Stimulated activated CD8-positive, alpha-beta memory T cell treated with anti-CD3 and anti-CD28 coated beads, Interleukin-4, amount 100 ng/mL, for 4 hours (primary cell): ENCODE results near the gene ZMYM1.
A peak's percentile ranks its signal among the peaks of the same experiment; 100 is the strongest.
"Not testable (repeated sequence)": the region's sequence is repeated elsewhere in the genome, so short reads cannot be mapped to it uniquely, and the experiment has no call there.

Experiments used
- DNase-seq, 2 donors: peaks; one replicate each; pipeline ENCODE4 v3.0.0-alpha.2; 2020; ENCODE audit warnings: low read depth in 2 of 2, low spot score in 1 of 2

The ZMYM1 gene

DNA sequence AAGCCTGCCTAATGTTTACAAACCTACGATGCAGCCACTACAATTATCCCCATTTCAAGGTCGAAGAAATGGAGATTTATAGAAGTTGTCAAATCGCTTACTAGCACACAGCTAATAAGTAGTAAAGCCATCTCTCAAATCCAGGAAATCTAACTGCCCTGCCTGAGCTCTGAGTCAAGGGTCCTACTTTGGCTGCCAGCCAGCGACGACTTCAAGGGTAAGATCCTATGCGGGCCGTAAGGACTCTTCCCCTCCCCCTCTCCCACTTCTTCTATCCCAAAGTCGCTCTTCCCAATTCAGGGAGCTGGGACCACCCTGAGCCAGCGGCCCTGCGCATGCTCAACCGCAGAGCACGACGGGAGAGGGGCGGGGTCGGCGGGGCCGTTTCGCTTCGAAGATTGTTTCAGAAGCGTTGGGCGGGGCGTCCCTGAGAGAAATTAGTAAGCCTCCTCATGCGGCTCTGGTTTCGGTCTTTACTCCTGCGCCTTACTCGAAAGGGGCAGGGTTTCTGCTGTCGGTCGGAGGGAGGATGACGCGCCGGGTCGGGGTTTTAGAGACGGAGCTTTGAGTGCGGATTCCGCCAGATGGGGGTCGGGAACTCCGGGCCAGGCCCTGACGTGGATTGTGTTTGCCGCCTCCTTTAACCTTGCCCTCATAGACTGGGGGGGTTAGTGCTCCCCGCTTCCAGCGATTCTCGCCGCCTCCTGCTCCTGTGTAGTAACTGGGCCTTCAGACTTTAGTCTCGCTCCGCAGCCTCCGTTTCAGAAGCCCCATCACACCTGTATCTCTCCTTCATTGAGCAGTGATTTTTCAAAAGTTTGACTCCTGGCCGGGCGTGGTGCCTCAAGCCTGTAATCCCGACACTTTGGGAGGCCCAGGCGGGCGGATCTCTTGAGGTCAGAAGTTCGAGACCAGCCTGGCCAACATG, at the start of gene ZMYM1:
ZMYM1 (plus strand) TSS at position 383 of the 928 bp plus-strand sequence. CDS start 14,603 bp downstream, outside the sequence.
- DNase-seq = peak; percentile 68 to 72

DNA sequence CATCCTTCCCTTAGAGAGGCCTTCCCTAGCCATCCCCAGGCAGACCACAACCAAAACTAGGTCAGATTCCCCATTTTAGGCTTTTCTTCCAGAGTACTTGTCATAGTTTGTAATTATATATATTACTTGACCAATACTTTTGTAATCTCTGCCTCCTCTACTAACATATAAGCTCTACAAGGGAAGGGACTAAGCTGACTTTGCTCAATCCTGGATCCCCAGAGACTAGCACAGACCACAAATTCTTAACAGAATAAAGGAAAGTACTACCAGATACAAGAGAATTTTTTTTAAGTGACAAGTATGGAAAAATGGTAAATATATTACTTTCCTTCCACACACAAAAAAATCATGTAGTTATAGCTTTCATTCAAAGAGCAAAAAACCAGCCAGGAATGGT, 49.4 kb upstream of the ZMYM1 start:
- no peak for DNase-seq

DNA sequence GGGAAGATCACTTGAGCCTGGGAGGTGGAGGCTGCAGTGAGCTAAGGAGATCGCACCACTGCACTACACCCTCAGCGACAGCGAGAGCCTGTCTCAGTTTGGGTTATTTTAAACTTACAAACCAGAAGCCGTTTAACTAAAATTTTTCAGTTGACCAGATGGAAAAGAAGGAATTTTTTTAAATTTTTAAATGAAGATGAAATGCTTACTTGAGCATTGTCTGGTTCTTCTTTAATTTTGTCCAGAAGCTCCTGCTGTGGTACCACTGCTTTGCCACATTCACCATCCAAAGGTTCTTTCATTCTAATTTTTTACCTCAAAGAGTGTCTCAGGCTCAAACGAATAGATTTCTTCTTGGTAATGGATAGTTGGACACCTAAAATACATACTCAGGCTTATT, 48.8 kb upstream of the ZMYM1 start:
- DNase-seq = no peak

DNA sequence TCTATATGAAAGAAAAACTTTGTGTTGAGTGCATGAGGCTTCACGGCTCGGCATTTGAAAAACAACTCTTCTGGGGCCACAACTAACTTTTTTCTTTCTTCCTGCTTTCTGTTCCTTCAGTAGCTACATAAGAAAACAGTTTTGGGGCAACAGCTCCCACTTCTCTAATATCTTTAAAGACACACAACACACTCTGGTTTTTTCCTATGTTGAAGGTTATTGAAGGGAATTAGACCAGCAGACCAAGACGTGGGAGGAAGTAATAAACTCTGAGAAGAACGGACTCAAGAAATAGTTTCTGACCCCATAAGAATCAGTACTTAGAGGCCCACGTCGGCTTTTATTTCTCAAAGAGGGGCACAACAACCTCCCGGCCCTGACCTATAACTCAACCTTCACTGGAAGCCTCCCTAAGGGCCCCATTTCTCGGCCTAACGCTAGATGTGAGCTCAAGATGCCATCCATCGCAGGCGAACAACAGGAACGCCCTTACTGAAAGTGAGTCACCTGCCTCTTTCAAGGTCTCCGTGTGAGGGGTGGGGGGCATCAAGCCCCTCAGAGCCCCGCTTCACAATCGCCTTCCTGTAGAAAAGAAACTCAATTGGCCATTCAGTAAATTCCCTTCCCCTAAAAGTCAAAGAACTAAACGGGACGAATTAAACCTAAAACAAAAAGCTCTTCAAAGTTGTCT, 48.3 kb upstream of the ZMYM1 start:
- peak in 1 of 2 donors; percentile 25 for DNase-seq

DNA sequence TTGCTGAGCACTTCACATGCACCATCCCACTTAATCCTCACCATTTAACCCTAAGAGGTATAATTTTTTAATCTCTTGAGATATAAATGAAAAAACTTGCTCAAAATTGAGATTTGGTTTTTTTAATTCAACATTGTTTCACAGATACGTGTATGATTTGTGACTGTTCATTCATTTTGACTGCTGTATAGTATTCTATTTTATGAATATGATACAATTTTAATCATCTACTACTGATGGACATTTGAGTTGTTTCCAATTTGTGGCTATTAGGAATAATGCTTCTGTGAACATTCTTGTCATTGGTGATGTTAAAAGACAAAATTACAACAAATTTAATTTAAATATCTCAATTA, 46.8 kb upstream of the ZMYM1 start:
- no peak for DNase-seq

DNA sequence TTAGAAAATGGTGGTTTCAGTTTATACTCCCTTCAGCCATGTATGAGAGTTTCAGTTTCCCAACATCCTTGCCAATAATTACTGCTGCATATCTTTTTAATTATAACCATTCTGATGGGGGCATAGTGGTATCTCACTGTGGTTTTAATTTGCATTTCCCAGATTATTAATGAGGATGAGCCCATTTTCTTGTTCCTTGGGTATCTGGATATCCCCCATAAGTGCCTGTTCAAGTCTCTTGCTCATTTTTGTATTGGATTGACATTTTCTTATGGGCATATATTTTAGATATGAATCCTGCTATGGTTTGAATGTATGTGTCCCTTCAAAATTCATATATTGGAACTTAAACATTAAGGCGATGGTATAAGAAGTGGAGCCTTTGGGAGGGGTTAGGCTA, 45.8 kb upstream of the ZMYM1 start:
- no peak for DNase-seq

DNA sequence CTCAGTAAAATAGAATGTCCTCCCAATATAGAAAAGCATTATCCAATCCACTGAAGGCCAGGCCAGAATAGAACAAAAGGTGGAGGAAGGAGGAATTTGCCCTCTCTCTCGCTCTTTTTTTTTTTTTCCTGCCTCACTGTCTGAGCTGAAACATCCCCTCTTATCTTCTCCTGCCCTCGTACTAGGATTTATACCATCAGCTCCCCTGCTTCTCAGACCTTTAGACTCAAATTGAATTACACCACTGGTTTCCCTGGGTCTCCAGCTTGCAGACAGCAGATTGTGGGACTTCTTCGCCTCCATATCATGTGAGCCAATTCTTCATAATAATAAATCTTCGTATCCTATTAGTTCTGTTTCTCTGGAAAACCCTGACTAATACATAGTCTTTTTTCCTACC, 42.6 kb upstream of the ZMYM1 start:
- no peak for DNase-seq

DNA sequence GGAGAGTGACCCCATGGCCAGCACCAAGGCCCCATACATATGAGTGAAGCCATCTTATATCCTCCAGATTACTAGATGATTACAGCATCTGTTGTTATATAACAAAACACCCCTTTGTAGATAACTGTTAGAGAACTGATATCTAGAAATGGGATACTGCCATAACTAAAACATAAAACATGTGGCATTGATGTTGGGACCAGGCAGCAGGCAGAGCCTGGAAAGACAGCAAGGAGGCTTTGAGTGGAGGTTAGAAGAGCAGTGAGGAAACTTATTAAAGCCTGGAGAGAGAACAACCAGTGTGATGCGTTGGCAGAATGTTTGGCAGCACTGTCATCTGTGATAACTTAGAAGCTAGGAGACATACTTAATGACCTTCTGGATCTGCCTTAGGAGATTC, 42.0 kb upstream of the ZMYM1 start:
- no peak for DNase-seq

DNA sequence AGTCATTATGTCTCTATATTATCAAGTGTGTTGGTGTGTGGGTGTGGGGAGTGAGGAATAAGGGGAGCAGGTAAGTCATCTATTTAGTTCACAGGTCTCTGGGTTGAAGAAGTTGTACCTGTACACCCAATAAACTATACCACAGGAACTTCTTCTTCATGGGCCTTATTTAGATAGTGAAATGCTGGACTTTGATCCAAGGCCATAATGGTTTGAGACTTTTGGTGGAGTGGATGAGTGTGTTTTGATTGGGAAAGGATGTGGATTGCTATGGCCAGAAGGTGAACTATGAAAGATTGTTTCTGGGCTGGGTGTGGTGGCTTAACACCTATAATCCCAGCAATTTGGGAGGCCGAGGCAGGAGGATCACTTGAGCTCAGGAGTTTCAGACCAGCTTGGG, 40.5 kb upstream of the ZMYM1 start:
- DNase-seq = no peak

DNA sequence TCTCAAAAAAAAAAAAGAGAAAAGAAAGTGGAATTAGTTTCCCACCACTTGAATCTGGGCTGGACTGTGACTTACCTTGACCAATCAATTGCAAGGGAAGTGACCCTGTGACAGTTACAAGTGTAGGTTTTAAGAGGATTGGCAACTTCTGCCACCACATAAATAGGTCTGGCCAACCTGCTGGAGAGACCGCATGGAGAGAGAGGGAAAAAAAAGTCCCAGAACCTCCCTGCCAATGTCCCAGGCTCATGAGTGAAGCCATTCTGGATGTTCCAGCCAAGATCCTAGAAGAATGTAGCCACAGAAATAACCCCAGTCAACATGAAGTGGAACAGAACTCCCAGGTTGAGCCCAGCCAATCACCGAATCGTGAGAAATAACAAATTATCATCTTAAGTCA, 35.7 kb upstream of the ZMYM1 start:
- DNase-seq = no peak

DNA sequence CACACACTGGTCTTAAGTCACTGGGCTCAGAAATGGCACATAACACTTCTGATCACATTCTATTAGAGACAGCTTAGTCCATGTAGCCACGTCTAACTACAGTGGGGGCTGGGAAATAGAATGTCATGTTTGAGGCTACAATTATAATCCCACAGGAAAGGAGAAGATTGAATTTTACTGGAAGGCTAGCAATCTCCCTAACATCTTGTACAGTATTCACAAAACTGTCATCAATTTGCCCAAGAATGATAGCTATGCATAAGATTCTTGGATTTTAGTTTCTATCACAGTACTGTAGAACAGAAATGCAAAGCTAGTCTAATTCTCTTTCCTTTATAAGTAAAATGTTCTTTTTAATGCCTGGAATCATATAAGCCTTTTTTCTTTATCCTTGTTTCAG, 34.8 kb upstream of the ZMYM1 start:
- no peak for DNase-seq

DNA sequence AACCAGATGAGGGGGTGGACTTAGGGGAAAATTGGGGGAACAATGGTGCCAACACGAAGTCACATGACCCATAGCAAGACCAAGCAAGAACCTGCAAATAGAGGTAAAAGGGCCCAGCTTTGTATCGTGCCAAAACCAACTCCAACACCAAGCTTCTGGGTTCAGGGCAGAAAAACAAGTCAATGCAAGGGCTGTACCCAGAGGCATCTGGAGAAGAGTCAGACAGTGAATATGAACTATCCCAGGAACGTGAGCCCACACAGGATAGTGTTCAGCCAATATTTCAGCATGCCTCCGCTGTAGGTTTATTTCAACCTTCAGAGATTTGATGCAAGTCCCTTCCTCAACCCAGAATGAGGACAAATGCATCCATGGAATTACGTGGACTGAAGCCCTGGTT, 32.5 kb upstream of the ZMYM1 start:
- no peak for DNase-seq

DNA sequence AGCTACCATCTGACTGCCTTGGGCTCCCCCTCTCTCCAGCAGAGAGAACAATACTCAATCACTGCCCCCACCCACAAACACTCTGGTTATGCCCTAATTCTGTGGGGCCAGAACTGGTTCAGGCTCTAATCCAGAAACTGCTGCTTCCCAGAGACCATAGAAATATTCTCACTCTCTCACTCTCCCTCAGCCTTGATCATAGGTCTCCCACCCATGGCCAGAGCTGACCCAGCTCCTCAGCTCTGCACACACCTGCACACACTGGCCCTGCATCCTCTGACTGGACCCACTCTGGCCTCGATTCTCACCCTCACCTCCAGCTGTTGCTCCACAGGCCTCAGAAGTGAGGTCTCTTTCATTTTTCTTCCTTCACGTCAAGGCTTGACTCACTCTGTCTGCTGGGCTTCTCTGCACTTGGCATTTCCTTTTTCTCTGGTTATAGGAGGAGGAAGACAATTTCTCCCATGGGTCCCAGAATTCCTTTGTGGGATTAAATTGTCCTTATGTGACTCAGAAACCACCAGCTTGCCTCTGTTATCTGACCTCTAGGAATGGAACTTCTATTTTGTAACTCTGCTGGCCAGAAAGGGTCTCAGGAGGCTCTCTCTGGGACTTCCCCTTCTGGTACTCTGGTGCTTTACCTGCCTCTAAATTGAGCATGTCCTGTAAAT, 31.9 kb upstream of the ZMYM1 start:
- no peak for DNase-seq

DNA sequence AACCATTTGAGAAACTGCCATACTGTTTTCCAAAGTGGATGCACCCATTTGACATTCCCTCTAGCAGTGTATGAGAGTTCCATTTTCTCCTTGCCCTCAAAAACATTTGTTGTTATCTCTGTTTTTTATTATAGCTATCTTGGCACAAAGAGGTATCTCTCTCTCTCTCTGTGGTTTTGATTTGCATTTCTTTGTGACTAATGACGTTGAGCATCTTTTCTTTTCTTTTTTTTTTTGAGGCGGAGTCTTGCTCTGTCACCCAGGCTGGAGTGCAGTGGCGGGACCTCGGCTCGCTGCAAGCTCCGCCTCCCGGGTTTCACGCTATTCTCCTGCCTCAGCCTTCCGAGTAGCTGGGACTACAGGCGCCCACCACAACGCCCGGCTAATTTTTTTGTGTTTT, 30.1 kb upstream of the ZMYM1 start:
- DNase-seq = no peak

DNA sequence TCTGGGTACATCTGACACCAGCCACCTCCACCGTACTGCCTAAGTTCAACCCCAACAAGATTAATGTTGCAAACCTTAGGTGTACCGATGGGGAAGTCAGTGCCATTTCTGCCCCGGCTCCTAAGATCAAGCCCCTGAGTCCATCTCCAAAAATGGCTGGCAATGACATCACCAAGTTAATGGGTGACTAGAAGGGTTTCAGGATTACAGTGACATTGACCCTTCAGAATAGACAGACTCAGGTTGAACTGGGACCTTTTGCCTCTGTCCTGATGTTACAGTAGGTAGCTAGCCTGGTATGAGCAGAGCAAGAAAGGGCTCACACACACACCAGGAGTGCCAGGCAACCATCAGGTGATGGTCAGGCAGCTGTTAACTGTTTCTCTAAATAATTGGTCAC, 25.8 kb upstream of the ZMYM1 start:
- no peak for DNase-seq

DNA sequence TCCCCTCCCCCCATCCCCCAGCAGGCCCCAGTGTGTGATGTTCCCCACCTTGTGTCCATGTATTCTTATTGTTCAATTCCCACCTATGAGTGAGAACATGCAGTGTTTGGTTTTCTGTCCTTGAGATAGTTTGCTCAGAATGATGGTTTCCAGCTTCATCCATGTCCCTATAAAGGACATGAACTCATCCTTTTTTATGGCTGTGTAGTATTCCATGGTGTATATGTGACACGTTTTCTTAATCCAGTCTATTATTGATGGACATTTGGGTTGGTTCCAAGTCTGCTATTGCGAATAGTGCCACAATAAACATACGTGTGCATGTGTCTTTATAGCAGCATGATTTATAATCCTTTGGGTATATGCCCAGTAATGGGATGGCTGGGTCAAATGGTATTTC, 24.9 kb upstream of the ZMYM1 start:
- not testable (repeated sequence) for DNase-seq

DNA sequence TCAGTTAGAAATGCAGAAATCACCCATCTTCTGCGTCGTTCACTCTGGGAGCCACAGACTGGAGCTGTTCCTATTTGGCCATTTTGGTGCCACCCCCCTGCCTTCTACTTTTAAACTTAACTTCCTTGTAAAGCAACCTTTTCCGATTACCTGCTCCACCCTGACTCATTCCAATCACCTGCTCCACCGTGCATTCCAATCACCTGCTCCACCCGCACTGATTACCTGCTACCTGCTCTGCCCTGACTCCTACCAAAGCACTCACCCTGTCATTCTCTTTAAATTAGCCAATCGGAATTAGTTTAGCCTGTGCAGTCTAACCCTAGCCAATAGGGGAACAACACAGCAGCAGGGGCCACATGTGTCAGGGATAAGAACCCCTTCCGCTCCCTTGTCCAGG, 20.9 kb upstream of the ZMYM1 start:
- DNase-seq = not testable (repeated sequence)

DNA sequence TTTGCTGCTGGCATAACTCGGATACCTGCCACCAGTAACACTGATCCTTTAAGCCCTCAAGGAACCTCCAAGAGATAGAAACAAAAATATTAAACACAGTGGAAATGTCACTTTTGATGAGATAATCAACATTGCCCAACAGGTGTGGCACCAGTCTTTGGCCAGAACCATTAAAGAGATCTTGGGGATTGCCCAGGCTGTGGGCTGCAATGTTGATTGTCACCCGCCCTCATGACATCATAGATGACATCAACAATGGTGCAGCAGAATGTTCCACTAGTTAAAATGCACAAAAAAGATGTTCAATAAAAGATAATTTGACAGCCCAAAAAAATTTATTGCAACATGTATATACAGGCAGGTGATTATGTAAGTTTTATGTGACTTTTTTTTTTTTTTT, 20.2 kb upstream of the ZMYM1 start:
- no peak for DNase-seq

DNA sequence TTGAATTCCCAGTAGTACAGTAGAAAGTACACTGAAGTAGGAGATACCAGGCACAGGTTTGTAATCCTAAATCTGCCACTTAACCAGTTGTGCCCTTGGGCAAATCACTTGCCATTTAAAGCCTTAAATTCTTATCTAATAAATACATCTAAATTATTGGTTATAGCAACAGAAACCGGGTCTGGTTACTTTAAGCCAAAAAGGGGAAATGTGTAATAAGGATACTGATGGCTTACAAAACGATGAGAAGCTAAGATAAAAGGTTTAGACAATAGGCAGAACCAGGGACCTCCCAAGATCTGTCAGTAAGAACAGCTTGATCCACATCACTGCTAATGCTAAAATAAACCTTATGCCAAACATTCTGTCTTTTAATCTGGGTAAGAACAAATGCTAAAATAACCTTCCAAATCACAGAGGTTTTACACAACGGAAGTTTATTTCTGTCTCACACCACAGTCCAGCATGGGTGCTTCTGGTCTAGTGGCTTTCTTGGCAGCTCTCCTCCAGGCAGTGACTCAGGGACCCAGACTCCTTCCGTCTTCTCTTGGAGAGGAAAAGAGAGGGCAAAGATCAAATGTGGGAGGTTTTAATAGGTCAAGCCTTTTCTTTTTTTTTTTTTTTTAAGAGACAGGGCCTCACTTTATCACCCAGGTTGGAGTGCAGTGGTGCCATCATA, 16.5 kb upstream of the ZMYM1 start:
- DNase-seq = no peak

DNA sequence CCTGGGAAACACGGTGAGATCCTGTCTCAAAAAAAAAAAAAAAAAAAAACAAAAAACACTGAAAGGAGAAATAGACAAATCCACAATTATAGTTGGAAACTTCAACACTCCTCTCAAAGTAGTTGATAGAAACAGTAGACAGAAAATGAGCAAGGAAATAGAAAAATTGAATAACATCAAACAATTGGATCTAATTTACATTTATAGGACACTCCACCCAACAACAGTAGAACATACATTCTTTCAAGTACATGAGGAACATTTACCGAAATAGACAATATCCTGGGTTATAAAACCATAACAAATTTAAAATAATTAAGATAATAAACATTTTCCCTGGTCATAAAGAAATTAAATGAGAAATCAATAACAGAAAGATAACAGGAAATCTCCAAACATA, 14.9 kb upstream of the ZMYM1 start:
- no peak for DNase-seq

DNA sequence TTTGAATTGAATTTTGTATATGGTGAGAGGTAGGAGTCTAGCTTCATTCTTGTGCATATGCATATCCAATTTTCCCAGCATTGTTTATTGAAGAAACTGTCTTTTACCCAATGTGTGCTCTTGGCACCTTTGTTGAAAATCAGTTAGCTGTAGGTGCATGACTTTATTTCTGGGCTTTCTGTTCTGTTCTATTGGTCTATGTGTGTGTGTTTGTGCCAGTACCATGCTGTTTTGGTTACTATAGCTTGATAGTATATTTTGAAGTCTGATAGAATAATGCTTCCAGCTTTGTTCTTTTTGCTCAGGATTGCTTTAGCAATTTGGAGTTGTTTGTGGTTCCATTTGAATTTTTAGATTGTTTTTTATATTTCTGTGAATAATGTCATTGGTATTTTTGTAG, 9.4 kb upstream of the ZMYM1 start:
- no peak for DNase-seq
